Lower leg skin (tissue), 4 donors: ENCODE measurements around the gene OR10H5. TPM values are rescaled to one million over a fixed set of nuclear protein-coding genes. Genes with fewer than 3 reads are reported as not detected.
"Not testable (repeated sequence)": the region's sequence is repeated elsewhere in the genome, so short reads cannot be mapped to it uniquely, and the experiment has no call there.

Experiments
- DNase-seq, 2 donors: peaks; one replicate each; pipeline ENCODE4 v3.0.0-alpha.2; 2019; ENCODE audit warnings: low spot score in 2 of 2
- H3K4me3 ChIP-seq: fragments of 200-600 bp; sonication (generic); 2 replicates; pipeline ENCODE4 v1.5.1; 2017; ENCODE audit warnings: mild to moderate bottlenecking, low read depth; ENCODE audit not compliant: poor library complexity, severe bottlenecking
- CTCF ChIP-seq, 3 donors: fragments of 450-650 bp; IDR thresholded peaks; one replicate each; pipeline ENCODE4 v1.5.1; 2016; ENCODE audit warnings: antibody characterized with exemption in 3 of 3, mild to moderate bottlenecking in 3 of 3, moderate library complexity in 2 of 3
- POLR2A ChIP-seq, 2 donors: fragments of 450-650 bp; IDR thresholded peaks; one replicate each; pipeline ENCODE4 v1.6.1; 2016 to 2017; ENCODE audit warnings: antibody characterized with exemption in 2 of 2, mild to moderate bottlenecking in 1 of 2, moderate library complexity in 1 of 2
- WGBS, 2 donors: methylation state at CpG; one replicate each; pipeline ENCODE4 v1.1.5; 2018; 5-methylcytosine and 5-hydroxymethylcytosine counted together
- intact Hi-C: fragments of 100-400 bp; cut with DNase I; formaldehyde crosslinking; loops from one replicate; pipeline ENCODE4 v1.15.0; 2023; ENCODE audit warnings: low total_unique reads
- total RNA-seq, 4 donors: library from RNA; depleted of rRNA; stranded (reverse); fragments of >200 nt; gene quantifications; one replicate each; pipeline ENCODE4 v1.1.0, GENCODE V29; 2016

The OR10H5 gene
- total RNA-seq, 4 donors from 2014 or later, result not detected

- DNase-seq, result no peak
- no peak within 1 kb of the TSS for H3K4me3 ChIP-seq
- intact Hi-C loops, result no loop called here
- 63 to 68% methylated on average over 5 of the region's 5 CpGs for WGBS, 2 donors
- TF ChIP-seq CTCF (IDR thresholded peaks at IDR 0.05) (no peak), POLR2A (IDR thresholded peaks at IDR 0.05) (no peak)
These were observed 27.8 kb downstream of the OR10H5 start, which contains the start of gene OR10H1 for GRCh38 chr19:15815306-15815705. TSS of gene OR10H1 (minus strand) at chr19:15815664. CDS start at chr19:15808037, 7,627 bp downstream.

DNA sequence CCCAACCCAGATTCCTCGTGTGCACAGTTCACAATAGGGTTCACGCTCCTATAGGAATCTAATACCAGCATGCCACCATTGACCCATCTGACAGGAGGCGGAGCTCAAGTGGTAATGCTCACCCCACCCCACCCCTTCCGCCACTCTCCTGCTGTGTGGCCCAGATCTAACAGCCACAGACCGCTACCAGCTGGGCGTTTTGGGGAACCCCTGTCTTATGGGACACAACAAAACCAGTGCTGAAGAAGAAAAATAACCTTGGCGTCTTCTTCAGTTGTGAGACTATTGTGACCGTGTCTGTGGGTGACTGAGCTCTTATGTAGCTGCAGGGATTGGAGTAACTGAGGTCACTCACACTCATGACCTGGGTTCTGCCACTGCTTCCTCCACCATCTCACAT lies 33.2 kb downstream of the OR10H5 start:
- intact Hi-C loops, result no loop called here
- no peak for DNase-seq
- H3K4me3 ChIP-seq, result no peak overlapping the region
- TF ChIP-seq CTCF (IDR thresholded peaks at IDR 0.05), result no peak
- TF ChIP-seq POLR2A (IDR thresholded peaks at IDR 0.05), result no peak
- 90 to 91% methylated on average over 8 of the region's 8 CpGs for WGBS, 2 donors

DNA sequence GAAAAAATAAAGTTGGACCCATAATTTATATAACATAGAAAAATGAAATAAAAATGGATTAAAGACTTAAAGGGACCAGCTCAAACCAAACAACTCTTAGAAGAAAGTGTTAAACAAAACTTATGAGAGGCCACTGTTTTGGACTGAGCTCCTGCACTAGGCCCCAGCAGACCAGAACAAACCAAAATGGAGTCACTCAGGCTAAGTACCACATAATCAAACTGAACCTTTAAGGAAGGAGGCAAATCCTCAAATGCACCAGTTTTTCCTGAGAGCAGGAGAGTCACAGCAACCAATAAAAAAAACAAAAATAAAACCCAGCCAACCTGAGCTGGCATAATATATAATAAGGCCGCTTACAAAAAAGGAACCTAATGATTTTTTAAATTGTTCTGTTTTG lies 38.3 kb downstream of the OR10H5 start:
- intact Hi-C loops, result no loop called here
- no peak overlapping the region for H3K4me3 ChIP-seq
- 52 to 87% methylated on average over 1 of the region's 1 CpG for WGBS, 2 donors
- TF ChIP-seq POLR2A (IDR thresholded peaks at IDR 0.05) (no peak), CTCF (IDR thresholded peaks at IDR 0.05) (no peak)
- DNase-seq, result no peak

DNA sequence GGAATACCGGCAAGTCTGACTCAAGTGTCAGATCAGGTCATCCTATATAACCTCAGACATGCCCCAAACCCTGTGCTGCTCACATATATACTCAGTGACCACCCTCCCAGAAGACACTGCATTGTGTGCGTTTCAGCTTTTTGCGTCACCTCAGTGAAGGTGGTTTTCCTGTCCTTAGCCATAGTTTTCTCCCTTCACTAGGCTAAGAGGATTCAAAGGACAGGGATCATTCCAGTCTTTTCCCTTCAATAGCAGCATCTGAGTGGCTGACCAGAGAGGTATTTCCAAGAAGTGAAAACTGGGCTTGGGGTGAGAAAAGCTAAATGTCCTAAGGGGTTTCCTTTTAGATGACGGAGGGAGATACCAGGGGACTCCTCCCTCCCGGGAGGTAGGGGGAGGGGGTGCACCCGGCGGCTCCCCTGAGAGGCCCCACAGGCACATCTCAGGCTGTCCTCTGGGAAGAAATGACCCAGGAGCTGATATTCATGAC lies 40.7 kb downstream of the OR10H5 start:
- H3K4me3 ChIP-seq, result no peak overlapping the region
- intact Hi-C loops, result no loop called here
- DNase-seq, result no peak
- TF ChIP-seq POLR2A (IDR thresholded peaks at IDR 0.05) (no peak), CTCF (IDR thresholded peaks at IDR 0.05) (no peak)
- WGBS, 2 donors, result 36 to 55% methylated on average over 7 of the region's 7 CpGs

DNA sequence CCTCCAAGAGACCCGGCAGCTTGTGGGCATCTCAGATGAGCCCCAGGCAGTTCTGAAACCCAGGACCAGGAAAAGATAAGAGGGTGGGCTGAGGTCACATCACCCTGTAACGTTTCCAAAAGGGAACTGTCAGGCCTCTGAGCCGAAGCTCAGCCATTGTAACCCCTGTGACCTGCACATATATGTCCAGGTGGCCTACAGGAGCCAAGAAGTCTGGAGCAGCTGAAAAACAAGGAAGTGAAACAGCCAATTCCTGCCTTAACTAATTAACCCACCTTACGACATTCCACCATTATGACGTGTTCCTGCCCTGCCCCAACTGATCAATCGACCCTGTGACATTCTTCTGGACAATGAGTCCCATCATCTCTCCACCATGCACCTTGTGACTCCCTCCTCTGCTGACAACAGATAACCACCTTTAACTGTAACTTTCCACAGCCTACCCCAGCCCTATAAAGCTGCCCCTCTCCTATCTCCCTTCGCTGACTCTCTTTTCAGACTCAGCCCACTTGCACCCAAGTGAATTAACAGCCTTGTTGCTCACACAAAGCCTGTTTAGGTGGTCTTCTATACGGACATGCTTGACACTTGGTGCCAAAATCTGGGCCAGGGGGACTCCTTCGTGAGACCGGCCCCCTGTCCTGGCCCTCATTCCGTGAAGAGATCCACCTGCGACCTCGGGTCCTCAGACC lies 41.3 kb downstream of the OR10H5 start:
- 50 to 56% methylated on average over 13 of the region's 13 CpGs for WGBS, 2 donors
- DNase-seq, H3K4me3 ChIP-seq, intact Hi-C loops: not testable (repeated sequence)

GRCh38 chr19:15829306-15829698 lies 41.8 kb downstream of the OR10H5 start:
- no peak for DNase-seq
- TF ChIP-seq POLR2A (IDR thresholded peaks at IDR 0.05) (no peak), CTCF (IDR thresholded peaks at IDR 0.05) (no peak)
- intact Hi-C loops, result no loop called here
- 88 to 92% methylated on average over 10 of the region's 10 CpGs for WGBS, 2 donors
- H3K4me3 ChIP-seq, result no peak overlapping the region
